Activated CD4-positive, alpha-beta T cell treated with anti-CD3 and anti-CD28 coated beads for 24 hours (primary cell): ENCODE results near the gene SLC6A3.
A peak's percentile ranks its signal among the peaks of the same experiment; 100 is the strongest.

Experiments
- DNase-seq, 2 donors: peaks; one replicate each; pipeline ENCODE4 v3.0.0-alpha.2; 2020; ENCODE audit warnings: low read depth in 2 of 2

The SLC6A3 gene

DNA sequence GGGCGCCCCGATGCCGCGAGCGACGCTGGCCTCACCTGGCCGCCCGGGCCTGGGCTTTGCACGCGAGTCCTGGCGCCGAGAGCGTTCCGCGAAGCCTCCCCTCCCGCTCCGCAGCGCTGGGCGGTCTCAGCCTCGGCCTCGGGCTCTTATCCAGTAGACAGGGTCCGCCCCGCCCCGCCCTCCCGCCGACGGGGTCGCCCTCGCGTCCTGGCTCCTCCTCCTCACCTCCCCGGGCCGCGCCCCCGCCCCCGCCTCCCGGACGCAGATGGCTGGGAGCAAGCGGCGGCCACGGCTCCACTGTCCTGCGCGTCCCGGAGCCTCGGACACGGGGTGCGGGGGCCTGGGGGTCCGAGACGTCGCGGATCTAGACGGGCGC is at the start of gene SLC6A3:
SLC6A3 (minus strand) TSS at position 128 of the 376 bp plus-strand sequence. CDS start 2,243 bp downstream, outside the sequence.
- DNase-seq = no peak

DNA sequence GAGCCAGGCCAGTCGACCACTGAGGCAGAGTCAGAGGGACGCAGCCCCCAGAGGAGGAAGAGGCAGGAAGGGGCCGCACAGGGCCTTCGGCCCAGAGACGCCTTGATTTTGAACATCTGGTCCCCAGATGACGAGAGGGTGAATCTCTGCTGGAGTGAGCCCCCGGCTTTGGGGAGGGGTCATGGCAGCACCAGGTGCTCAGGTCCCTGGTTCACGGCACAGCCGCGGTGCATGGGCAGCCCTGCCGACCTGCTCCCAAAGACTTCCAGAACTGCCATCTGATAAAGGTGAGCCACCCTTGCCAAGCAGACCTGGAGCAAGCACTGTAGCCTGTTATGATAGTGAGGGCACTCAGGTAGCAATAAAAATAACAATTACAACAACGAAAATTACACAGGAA is 48.7 kb upstream of the SLC6A3 start:
- DNase-seq = no peak

GRCh38 chr5:1493413-1493812 is 48.2 kb upstream of the SLC6A3 start:
- no peak for DNase-seq

DNA sequence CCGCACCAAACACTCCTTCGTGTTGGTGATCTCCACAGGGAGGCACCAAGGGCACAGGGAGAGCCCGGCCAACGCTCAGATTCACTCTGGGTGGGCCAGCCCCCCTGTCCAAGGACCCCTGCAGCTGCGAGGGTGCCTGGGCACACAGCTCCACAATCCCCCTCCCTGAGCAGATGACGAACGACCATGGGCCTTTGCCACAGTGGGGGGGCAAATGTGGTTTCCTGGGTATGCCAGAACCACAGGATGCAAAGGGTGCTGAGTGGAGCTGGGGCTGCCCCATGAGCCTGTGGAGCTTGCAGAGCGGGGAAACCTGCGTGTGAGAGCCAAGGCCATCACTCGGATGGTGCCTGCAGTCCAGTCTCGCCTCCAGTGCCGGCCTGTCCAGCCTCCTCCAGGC is 47.5 kb upstream of the SLC6A3 start:
- no peak for DNase-seq

DNA sequence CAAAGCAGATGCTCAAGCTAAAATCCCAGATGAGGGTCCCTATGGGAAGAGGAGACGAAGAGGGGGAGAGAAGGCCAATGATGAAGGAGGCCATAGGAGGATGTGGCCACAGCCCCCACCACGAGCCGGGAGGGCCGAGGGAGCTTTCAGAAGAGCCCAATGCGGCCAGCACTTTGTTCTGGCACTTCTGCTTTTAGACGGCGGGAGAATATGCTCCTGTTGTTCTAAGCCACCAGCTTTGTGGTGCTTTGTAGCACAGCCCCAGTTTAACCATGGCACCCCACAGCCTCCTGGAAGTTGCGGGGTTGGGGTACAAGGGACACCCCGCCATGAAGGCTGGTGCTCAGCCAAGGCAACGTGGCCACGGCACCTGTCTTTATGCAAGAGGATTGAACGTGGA is 45.1 kb upstream of the SLC6A3 start:
- DNase-seq = no peak

GRCh38 chr5:1489754-1490153 is 44.5 kb upstream of the SLC6A3 start:
- no peak for DNase-seq

GRCh38 chr5:1488882-1489680 is 43.8 kb upstream of the SLC6A3 start:
- DNase-seq = peak; percentile 25 to 26

GRCh38 chr5:1487079-1487764 is 42.0 kb upstream of the SLC6A3 start:
- no peak for DNase-seq

DNA sequence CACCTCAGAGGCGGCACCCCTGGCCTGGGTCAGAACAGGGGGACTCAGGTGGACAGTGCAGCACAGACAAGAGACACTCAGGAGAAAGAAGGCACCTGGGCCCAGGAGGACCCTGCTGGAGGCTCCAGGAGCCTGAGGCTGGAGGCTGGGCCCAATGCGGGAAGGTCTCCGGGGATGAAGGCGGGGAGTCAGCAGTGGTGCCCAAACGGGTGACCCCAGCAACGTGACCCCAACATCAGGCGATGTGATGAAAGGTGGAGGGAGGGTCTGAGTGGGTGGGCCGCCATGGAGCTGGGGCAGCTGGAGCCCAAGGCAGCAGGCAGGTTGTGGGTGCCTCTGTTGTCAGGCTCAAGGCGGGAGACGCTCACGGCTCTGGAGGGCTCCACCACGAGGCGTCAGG is 41.0 kb upstream of the SLC6A3 start:
- DNase-seq = no peak

DNA sequence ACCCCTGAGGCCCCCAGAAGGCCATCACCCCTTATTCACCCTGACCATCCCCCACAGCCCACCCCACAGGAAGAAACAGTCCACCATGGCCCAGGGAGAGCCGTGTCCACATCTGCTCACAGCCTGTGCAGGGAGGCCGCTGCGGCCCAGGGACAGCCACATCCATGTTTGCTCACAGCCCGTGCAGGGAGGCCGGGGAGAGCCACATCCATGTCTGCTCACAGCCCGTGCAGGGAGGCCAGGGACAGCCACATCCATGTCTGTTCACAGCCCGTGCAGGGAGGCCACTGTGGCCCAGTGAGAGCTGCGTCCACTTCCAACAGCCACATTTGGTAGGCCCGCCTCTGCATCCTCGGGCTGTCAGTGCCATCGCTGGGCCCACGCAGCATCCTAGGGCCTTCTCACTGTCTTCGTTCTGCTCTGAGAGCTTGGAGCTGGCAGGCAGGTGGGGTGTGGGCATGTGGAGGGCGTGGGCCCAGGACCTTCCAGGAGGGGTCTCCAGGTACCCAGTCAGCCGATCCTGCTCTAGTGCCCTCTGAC is 40.4 kb upstream of the SLC6A3 start:
- DNase-seq = no peak

- no peak for DNase-seq
These were observed 39.7 kb upstream of the SLC6A3 start for GRCh38 chr5:1484730-1485578.

GRCh38 chr5:1483856-1484729 is 38.9 kb upstream of the SLC6A3 start:
- DNase-seq = no peak

DNA sequence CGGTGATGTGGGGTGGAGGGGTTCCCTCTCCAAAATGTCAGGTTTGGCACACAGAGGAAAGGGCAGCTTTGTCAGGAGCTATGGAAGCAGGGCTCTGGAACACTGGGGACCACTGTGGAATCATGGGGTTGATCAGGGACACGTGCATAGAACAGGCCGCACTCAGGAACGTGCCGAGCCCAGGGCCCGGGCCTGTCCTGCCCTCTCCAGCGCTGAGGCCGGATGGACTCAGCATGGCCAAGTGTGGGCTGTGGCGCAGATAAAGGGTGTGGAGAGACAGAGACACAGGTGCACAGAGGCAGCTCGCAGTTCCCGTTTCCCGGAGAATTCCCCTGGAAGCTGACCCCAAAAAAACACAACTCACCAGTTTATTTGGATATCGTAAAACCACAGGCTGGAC is 37.8 kb upstream of the SLC6A3 start:
- no peak for DNase-seq

DNA sequence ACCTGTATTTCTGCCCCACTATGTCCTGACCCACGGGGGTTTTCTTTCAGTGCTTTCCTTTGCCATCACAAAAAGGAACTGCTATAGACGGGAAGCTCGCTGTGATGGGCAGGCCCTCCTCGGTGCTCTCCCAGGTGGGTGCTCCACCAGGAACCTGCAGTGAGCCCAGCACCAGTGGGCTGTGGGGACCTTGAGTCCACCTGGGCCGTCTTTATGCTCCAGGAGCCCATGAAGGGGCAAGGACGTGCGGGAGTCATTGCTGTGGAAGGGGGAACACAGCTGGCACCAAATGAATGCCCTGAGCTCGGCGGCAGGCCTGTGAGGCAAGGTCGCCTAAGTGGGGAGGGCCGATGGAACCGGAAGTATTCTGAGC is 36.7 kb upstream of the SLC6A3 start:
- DNase-seq = no peak

- DNase-seq = no peak
These were observed 36.2 kb upstream of the SLC6A3 start for GRCh38 chr5:1481266-1481958.

- no peak for DNase-seq
These were observed 35.6 kb upstream of the SLC6A3 start for GRCh38 chr5:1480806-1481205.

GRCh38 chr5:1480217-1480616 is 35.0 kb upstream of the SLC6A3 start:
- no peak for DNase-seq

GRCh38 chr5:1479581-1480188 is 34.4 kb upstream of the SLC6A3 start:
- DNase-seq = no peak

- DNase-seq = no peak
These were observed 33.8 kb upstream of the SLC6A3 start for GRCh38 chr5:1479066-1479465.
